RWPE2 (cell line): ENCODE results near the gene TRPV4.

Experiments used
- ATAC-seq: fragments of 200-7000 bp; cut with Tn5 transposase; 3 replicates; pipeline ENCODE4 v1.9.1; 2021; ENCODE audit warnings: low read depth
- DNase-seq: peaks from one replicate; pipeline ENCODE4 v3.0.0-alpha.2; 2020; ENCODE audit warnings: low spot score
- H3K27ac ChIP-seq: fragments of 450-650 bp; 2 replicates; pipeline ENCODE4 v1.5.1; 2017; ENCODE audit warnings: mild to moderate bottlenecking; ENCODE audit not compliant: poor library complexity, severe bottlenecking
- H3K27me3 ChIP-seq: fragments of 250-450 bp; sonication (Bioruptor Pico); 2 replicates; pipeline ENCODE4 v1.5.1; 2021; ENCODE audit warnings: mild to moderate bottlenecking, moderate library complexity; ENCODE audit not compliant: insufficient read depth, poor library complexity, severe bottlenecking
- H3K36me3 ChIP-seq: fragments of 250-450 bp; sonication (Bioruptor Pico); 2 replicates; pipeline ENCODE4 v1.5.1; 2020; ENCODE audit warnings: low read depth, mild to moderate bottlenecking, moderate library complexity
- H3K4me1 ChIP-seq: fragments of 250-450 bp; sonication (Bioruptor Pico); 2 replicates; pipeline ENCODE4 v1.5.1; 2021; ENCODE audit warnings: mild to moderate bottlenecking, moderate library complexity; ENCODE audit not compliant: insufficient read depth, poor library complexity, severe bottlenecking
- H3K4me3 ChIP-seq: fragments of 250-450 bp; sonication (Bioruptor Pico); 2 replicates; pipeline ENCODE4 v1.5.1; 2021; ENCODE audit warnings: mild to moderate bottlenecking, moderate library complexity; ENCODE audit not compliant: severe bottlenecking
- H3K9me3 ChIP-seq: fragments of 250-450 bp; sonication (Bioruptor Pico); 2 replicates; pipeline ENCODE4 v1.5.1; 2021; ENCODE audit warnings: mild to moderate bottlenecking, moderate library complexity; ENCODE audit not compliant: severe bottlenecking
- CTCF ChIP-seq: fragments of 450-650 bp; IDR thresholded peaks from one replicate; pipeline ENCODE4 v1.5.1; 2017; ENCODE audit warnings: mild to moderate bottlenecking, moderate library complexity; ENCODE audit not compliant: poor library complexity, severe bottlenecking

TRPV4 gene

DNA sequence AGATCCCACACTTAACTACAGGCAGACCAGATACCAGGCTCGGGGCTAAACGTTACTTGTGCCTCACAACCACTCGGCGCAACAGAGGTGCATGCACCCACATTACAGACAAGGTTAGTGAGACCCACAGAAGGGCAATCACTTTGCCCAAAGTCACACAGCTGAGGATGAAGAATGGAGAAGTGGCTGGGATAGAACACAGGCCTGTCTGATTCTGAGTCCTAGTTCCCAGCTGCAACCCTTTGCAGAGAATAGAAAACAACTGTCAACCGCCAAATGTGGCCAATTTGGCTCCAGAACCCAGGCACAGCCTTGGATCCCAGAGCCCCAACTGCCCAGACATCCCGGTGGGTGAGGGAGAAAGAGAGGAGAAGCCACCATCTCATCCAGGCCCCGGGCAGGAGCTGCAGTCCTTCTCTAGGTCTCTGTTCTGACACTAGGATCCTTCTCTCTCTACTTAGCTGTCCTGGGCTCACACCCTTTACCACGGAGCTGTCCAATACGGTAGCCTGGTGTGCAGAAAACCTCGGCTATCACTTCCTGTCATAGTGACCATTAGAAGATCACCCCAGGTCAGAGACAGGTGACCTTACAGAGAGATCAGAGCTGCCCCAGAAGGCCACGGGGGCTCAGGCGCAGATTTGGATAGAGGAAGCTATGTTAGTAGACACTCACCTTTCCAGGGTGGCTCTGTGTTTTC lies 60.4 kb downstream of the TRPV4 start:
- Histone ChIP-seq H3K27ac (no peak overlapping the region), H3K4me3 (no peak overlapping the region), H3K4me1 (peaks cover 7% of the 10 kb centered on the region), H3K9me3 (no peaks in the 10 kb centered on the region), H3K36me3 (no peaks in the 10 kb centered on the region), H3K27me3 (no peaks in the 10 kb centered on the region)
- TF ChIP-seq CTCF: no peak
- no peak for DNase-seq
- peak; percentile 6; the same call in 1 of the 3 replicates for ATAC-seq

GRCh38 chr12:109771746-109772621 lies 61.2 kb downstream of the TRPV4 start:
- H3K36me3 ChIP-seq: no peaks in the 10 kb centered on the region
- TF ChIP-seq CTCF: peak; percentile 17
- no peaks in the 10 kb centered on the region for H3K27me3 ChIP-seq
- no peak overlapping the region for H3K4me3 ChIP-seq
- peaks cover 5% of the 10 kb centered on the region for H3K4me1 ChIP-seq
- ATAC-seq (no peak), DNase-seq (peak; percentile 34)
- H3K27ac ChIP-seq: no peak overlapping the region
- H3K9me3 ChIP-seq: no peaks in the 10 kb centered on the region

GRCh38 chr12:109770861-109771670 lies 62.1 kb downstream of the TRPV4 start:
- Histone ChIP-seq H3K9me3 (no peaks in the 10 kb centered on the region), H3K36me3 (no peaks in the 10 kb centered on the region), H3K4me3 (no peak overlapping the region), H3K27ac (no peak overlapping the region), H3K27me3 (no peaks in the 10 kb centered on the region), H3K4me1 (peaks cover 5% of the 10 kb centered on the region)
- ATAC-seq: no peak
- no peak for DNase-seq
- no peak for TF ChIP-seq CTCF

- H3K27me3 ChIP-seq: no peaks in the 10 kb centered on the region
- DNase-seq: no peak
- H3K27ac ChIP-seq: no peak overlapping the region
- H3K9me3 ChIP-seq: no peaks in the 10 kb centered on the region
- no peak for ATAC-seq
- no peak overlapping the region for H3K4me3 ChIP-seq
- peaks cover 5% of the 10 kb centered on the region for H3K4me1 ChIP-seq
- H3K36me3 ChIP-seq: no peaks in the 10 kb centered on the region
- TF ChIP-seq CTCF: no peak
These were observed 62.9 kb downstream of the TRPV4 start for GRCh38 chr12:109770104-109770860.
